Gastrocnemius medialis (tissue), 4 donors: Measurements from ENCODE around the gene GATA2.

Experiments
- CTCF ChIP-seq, 5 experiments: fragments of 450-650 bp in 3 of 5; fragments of 200-600 bp in 2 of 5; sonication (generic) in 2 of 5; IDR thresholded peaks in 4 of 5; conservative IDR thresholded peaks in 1 of 5; 1 replicate in 4 of 5; 2 replicates in 1 of 5; pipeline ENCODE4 v1.5.1; 2016 to 2019; ENCODE audit warnings: antibody characterized with exemption in 5 of 5, mild to moderate bottlenecking in 3 of 5, moderate library complexity in 3 of 5
- POLR2A ChIP-seq, 2 donors: fragments of 450-650 bp; IDR thresholded peaks; one replicate each; pipeline ENCODE4 v1.6.1; 2017; ENCODE audit warnings: antibody characterized with exemption in 2 of 2, mild to moderate bottlenecking in 2 of 2, moderate library complexity in 2 of 2

DNA sequence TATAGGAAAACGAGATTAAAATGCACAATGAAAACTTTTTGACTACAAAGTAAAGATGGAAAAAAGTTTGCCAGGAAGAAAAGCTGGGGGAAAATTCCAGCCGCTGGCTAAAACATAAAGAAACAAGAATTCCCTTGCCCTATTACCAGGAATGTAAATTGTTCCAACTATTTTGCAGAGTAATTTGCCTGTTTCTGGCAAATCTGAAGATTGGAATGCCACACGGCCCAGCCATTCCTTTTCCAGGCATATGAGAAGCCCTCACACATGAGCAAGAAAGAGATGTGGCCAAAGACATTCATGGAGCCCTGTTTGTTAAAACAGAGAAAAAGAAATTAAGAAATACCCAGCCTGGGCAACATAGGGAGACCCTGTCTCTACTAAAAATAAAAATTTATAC lies 8.4 kb upstream of the GATA2 start:
- TF ChIP-seq CTCF (IDR thresholded peaks at IDR 0.05 in 4 of 5, conservative IDR thresholded peaks at IDR 0.05 in 1 of 5) (no peak), POLR2A (IDR thresholded peaks at IDR 0.05) (no peak)
